AG04449 (cell line): Measurements from ENCODE around the gene CNNM4.

ENCODE experiments used
- CTCF ChIA-PET: fragments of 350-600 bp; formaldehyde crosslinking; extraction: SDS; loops from one replicate; lab custom pipeline; 2021; ENCODE audit warnings: antibody characterized with exemption; lab: Yijun Ruan, JAX
- POLR2A ChIA-PET: fragments of 400-600, 350-600 bp; formaldehyde crosslinking; extraction: SDS; loops from one replicate; lab custom pipeline; 2020; ENCODE audit warnings: antibody characterized with exemption, inconsistent platforms; lab: Yijun Ruan, JAX
- DNase-seq: peaks from one replicate; pipeline ENCODE4 v3.0.0-alpha.2; 2010; ENCODE audit warnings: low read depth, low spot score
- H3K4me3 ChIP-seq: 2 replicates; pipeline ENCODE4 v1.5.1; 2011; ENCODE audit warnings: low read depth, mild to moderate bottlenecking, control low read depth, low read length
- TF ChIP-seq, protein P1 (sequence below): IDR thresholded peaks from one replicate; pipeline ENCODE4 v1.5.1; 2011; ENCODE audit warnings: mild to moderate bottlenecking, moderate library complexity, low read length, control low read depth, inconsistent platforms; ENCODE audit not compliant: insufficient read depth; ENCODE audit errors: missing control alignments

The CNNM4 gene

GRCh38 chr2:96760986-96761832 lies 507 bp downstream of the CNNM4 start:
- POLR2A ChIA-PET, result interaction anchor here (0.8 to 1.6 kb wide), 6 partner anchors 17 to 124 kb away, joined by 3 to 5 read pairs (median 4); partner anchors contain the start of gene KANSL3
- TF ChIP-seq, protein P1, sequence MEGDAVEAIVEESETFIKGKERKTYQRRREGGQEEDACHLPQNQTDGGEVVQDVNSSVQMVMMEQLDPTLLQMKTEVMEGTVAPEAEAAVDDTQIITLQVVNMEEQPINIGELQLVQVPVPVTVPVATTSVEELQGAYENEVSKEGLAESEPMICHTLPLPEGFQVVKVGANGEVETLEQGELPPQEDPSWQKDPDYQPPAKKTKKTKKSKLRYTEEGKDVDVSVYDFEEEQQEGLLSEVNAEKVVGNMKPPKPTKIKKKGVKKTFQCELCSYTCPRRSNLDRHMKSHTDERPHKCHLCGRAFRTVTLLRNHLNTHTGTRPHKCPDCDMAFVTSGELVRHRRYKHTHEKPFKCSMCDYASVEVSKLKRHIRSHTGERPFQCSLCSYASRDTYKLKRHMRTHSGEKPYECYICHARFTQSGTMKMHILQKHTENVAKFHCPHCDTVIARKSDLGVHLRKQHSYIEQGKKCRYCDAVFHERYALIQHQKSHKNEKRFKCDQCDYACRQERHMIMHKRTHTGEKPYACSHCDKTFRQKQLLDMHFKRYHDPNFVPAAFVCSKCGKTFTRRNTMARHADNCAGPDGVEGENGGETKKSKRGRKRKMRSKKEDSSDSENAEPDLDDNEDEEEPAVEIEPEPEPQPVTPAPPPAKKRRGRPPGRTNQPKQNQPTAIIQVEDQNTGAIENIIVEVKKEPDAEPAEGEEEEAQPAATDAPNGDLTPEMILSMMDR, result peak; percentile 58
- DNase-seq, result no peak
- CTCF ChIA-PET, result interaction anchor here (0.6 to 6.9 kb wide), 22 partner anchors 8 to 234 kb away, joined by 3 to 94 read pairs (median 4); partner anchors contain the start of genes ANKRD39 and CNNM3
- H3K4me3 ChIP-seq, result peak overlapping the region; percentile 75

DNA sequence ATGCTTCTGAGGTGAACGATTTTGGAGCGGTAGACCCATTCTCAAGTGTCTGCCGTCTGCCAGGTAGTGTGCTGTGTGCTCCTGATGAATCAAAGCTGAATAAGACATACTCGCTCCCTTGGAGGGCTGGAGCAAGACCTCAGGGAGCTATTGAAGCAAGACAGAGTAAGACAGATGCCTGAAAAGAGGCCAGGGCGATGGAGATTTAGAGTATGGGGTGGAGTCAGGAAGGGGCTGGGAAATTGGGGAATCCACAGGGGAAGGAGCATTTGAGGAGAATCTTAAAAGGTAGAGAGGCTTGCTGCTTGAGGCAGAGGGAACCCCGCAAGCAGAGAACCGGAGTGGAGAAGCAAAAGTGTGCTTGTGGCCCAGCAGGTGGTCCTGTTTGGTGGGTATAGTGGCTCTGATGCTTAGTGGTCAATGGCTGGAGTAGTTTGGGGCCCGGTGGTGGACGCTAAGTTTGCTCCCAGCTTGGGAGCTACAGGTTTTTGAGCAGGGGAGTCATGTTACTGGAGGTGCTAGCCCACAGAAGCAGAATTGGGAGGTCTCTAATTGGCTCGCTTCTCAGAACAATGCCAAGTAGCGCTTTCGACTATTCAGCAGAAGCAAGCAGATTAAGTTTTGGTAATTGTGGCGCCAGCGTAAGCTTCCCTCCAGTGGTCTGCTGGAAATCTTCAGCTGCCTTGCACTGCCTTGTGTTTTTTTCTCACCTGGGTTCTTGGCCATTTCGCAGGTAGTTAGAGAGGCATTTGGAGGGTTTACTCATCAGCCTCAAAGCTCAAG lies 2.0 kb downstream of the CNNM4 start:
- DNase-seq, result no peak
- TF ChIP-seq, protein P1, result no peak
- ChIA-PET CTCF (interaction anchor here (0.7 to 6.9 kb wide), 22 partner anchors 15 to 349 kb away, joined by 3 to 94 read pairs (median 4); partner anchors contain the start of gene ANKRD39), POLR2A (interaction anchor here (0.7 to 0.9 kb wide), 2 partner anchors 20 to 106 kb away, joined by 3 to 5 read pairs; no protein-coding TSS in a partner anchor)
- peak overlapping the region; percentile 48 for H3K4me3 ChIP-seq

GRCh38 chr2:96763511-96764252 lies 3.0 kb downstream of the CNNM4 start:
- ChIA-PET CTCF (interaction anchor here (0.7 to 6.9 kb wide), 19 partner anchors 14 to 356 kb away, joined by 3 to 94 read pairs (median 3); partner anchors contain the start of gene ANKRD39), POLR2A (interaction anchor here (0.7 kb wide), 1 partner anchor 21 kb away, joined by 3 read pairs; no protein-coding TSS in a partner anchor)
- peak overlapping the region; percentile 48 for H3K4me3 ChIP-seq
- no peak for DNase-seq
- TF ChIP-seq, protein P1, result peak; percentile 46

GRCh38 chr2:96764253-96764637 lies 3.5 kb downstream of the CNNM4 start:
- POLR2A ChIA-PET, result no interaction called here
- CTCF ChIA-PET, result interaction anchor here (0.8 to 6.9 kb wide), 9 partner anchors 13 to 589 kb away, joined by 3 to 94 read pairs (median 5); no protein-coding TSS in a partner anchor
- no peak for DNase-seq
- TF ChIP-seq, protein P1, result no peak
- peak overlapping the region; percentile 30 for H3K4me3 ChIP-seq

GRCh38 chr2:96767135-96767871 lies 6.6 kb downstream of the CNNM4 start:
- H3K4me3 ChIP-seq, result no peak overlapping the region
- ChIA-PET CTCF (interaction anchor here (0.8 to 2.0 kb wide), 4 partner anchors 11 to 211 kb away, joined by 3 to 7 read pairs (median 3); no protein-coding TSS in a partner anchor), POLR2A (no interaction called here)
- TF ChIP-seq, protein P1, result no peak
- DNase-seq, result no peak
